Adrenal gland (tissue), 12 donors: Measurements from ENCODE around the gene BACE2. TPM values are rescaled to one million over a fixed set of nuclear protein-coding genes. Genes with fewer than 3 reads are reported as not detected.

Experiments used
- DNase-seq, 7 donors: peaks; one replicate each; pipeline ENCODE4 v3.0.0-alpha.2; 2019 to 2020
- H3K27ac ChIP-seq, 5 donors: fragments of 200-600 bp; sonication (generic) in 4 of 5; 1 replicate in 3 of 5; 2 replicates in 2 of 5; pipeline versions ENCODE4 v1.5.1 to v1.8.0; 2016 to 2020; ENCODE audit warnings: mild to moderate bottlenecking in 1 of 5
- H3K27me3 ChIP-seq: fragments of 200-600 bp; 2 replicates; pipeline ENCODE4 v1.8.0; 2021
- H3K36me3 ChIP-seq, 2 donors: fragments of 200-600 bp; replicated peaks in 1 of 2; 1 replicate in 1 of 2; 2 replicates in 1 of 2; pipeline versions ENCODE4 v1.5.1 to v1.8.0; 2018 to 2022
- H3K4me1 ChIP-seq, 2 donors: fragments of 200-600 bp; replicated peaks in 1 of 2; 1 replicate in 1 of 2; 2 replicates in 1 of 2; pipeline versions ENCODE4 v1.5.1 to v1.8.0; 2018 to 2021
- H3K4me3 ChIP-seq, 4 donors: fragments of 200-600 bp; sonication (generic) in 3 of 4; one replicate each; pipeline ENCODE4 v1.5.1; 2016 to 2018
- H3K9me3 ChIP-seq, 3 donors: fragments of 200-600 bp; sonication (generic) in 1 of 3; replicated peaks in 1 of 3; 1 replicate in 2 of 3; 2 replicates in 1 of 3; pipeline versions ENCODE4 v1.5.1 to v1.8.0; 2016 to 2021
- CTCF ChIP-seq, 6 experiments: fragments of 450-650 bp in 4 of 6; fragments of 200-600 bp in 2 of 6; sonication (generic) in 1 of 6; IDR thresholded peaks; 1 replicate in 5 of 6; 2 replicates in 1 of 6; pipeline versions ENCODE4 v1.5.1 to v1.8.0; 2016 to 2021; ENCODE audit warnings: antibody characterized with exemption in 6 of 6, mild to moderate bottlenecking in 2 of 6, moderate library complexity in 1 of 6
- POLR2A ChIP-seq, 2 donors: fragments of 450-650 bp; IDR thresholded peaks; one replicate each; pipeline ENCODE4 v1.6.1; 2017; ENCODE audit warnings: antibody characterized with exemption in 2 of 2, mild to moderate bottlenecking in 2 of 2, moderate library complexity in 1 of 2
- WGBS, 4 donors: extraction: QIAGEN DNeasy Blood & Tissue Kit in 2 of 4; methylation state at CpG; one replicate each; pipeline versions ENCODE4 v1.1.5 to v1.1.7; 2013 to 2017; 5-methylcytosine and 5-hydroxymethylcytosine counted together
- intact Hi-C, 2 donors: fragments of 100-400 bp; cut with DNase I; formaldehyde crosslinking; loops; one replicate each; pipeline versions ENCODE4 v1.14.1 to v1.15.0; 2022 to 2023
- polyA plus RNA-seq, 3 donors: library from polyadenylated mRNA; stranded (reverse); fragments of 200-250 nt in 2 of 3; fragments of 350-450 nt in 1 of 3; fragmentation: Illumina TruSeq in 1 of 3; extraction: RNeasy Lipid Tissue Mini Kit (QIAGEN cat#74804) in 1 of 3; gene quantifications; one replicate each; pipeline ENCODE4 v1.2.3, GENCODE V29; 2013 to 2014
- total RNA-seq, 9 donors: library from RNA; depleted of rRNA in 4 of 9; stranded (reverse); fragments of >200 nt in 4 of 9; fragments of 120-200 nt in 1 of 9; fragmentation: NEBNext Ultra II Directional in 1 of 9; extraction: Animal tissue kit (Norgen Biotek cat#: 25700) in 1 of 9; gene quantifications; one replicate each; pipeline versions ENCODE4 v1.1.0 to v1.2.4, GENCODE V29; 2013 to 2023
- donor health status: healthy with polysubstance abuse.
- donor health status: Bipolar disorder and iron deficiency.
- donor health status: DM: yes; HTN: yes; CAD: no.
- donor health status: DM: no; HTN: no; CAD: no.
- donor health status: DM: no; HTN: no; CAD: no.
- donor health status: DM: yes; HTN: yes; CAD: no.

BACE2 gene
- total and polyA plus RNA-seq, 12 donors: 3.9 to 24.4 (median 13.8) TPM

GRCh38 chr21:41282412-41282811 is 114.5 kb downstream of the BACE2 start:
- 36 to 55% (median 43%) methylated on average over 3 of the region's 3 CpGs for WGBS, 4 donors

GRCh38 chr21:41283211-41283818 is 115.4 kb downstream of the BACE2 start:
- Histone ChIP-seq H3K4me3 (no peak overlapping the region), H3K27ac (no peak overlapping the region), H3K9me3 (no peaks in the 10 kb centered on the region), H3K36me3 (no peaks in the 10 kb centered on the region), H3K27me3 (peaks cover 6% of the 10 kb centered on the region), H3K4me1 (no peaks in the 10 kb centered on the region)
- no peak for TF ChIP-seq POLR2A (IDR thresholded peaks at IDR 0.05)
- TF ChIP-seq CTCF (IDR thresholded peaks at IDR 0.05): peak; percentile 38 to 86 (median 78)
- DNase-seq: peak; percentile 41 to 79 (median 56)
- intact Hi-C loops: loop anchor here (2.0 to 5.0 kb wide), 2 partner anchors 177 to 184 kb away; no protein-coding TSS in a partner anchor
- 14 to 17% (median 15%) methylated on average over 8 of the region's 8 CpGs for WGBS, 4 donors

More at GRCh38 chr21:41282412-41282811, 114.5 kb downstream of the BACE2 start:
- Histone ChIP-seq H3K36me3 (no peaks in the 10 kb centered on the region), H3K4me3 (no peak overlapping the region), H3K27me3 (peaks cover 6% of the 10 kb centered on the region), H3K9me3 (no peaks in the 10 kb centered on the region), H3K27ac (no peak overlapping the region), H3K4me1 (no peaks in the 10 kb centered on the region)
- no peak for TF ChIP-seq POLR2A (IDR thresholded peaks at IDR 0.05)
- no peak for TF ChIP-seq CTCF (IDR thresholded peaks at IDR 0.05)
- DNase-seq: no peak
- intact Hi-C loops: loop anchor here (2.0 to 5.0 kb wide), 2 partner anchors 178 to 185 kb away; no protein-coding TSS in a partner anchor

DNA sequence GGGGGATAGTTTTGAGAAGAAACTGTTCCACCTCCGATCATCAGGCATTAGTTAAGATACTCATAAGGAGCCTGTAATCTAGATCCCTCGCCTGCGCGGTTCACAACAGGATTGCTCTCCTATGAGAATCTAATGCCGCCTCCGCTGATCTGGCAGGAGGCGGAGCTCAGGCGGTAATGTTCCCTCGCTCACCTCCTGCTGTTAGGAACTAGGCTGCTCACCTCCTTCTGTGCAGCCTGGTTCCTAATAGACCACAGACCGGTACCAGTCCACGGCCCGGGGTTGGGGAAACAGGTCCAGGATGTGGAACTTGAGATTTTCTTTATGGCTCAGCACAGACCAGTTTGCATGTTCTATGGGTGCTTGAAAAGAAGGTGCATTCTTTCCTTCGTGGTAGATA is 121.5 kb downstream of the BACE2 start:
- H3K27me3 ChIP-seq: peaks cover 24% of the 10 kb centered on the region
- intact Hi-C loops: no loop called here
- no peak overlapping the region for H3K27ac ChIP-seq
- no peak for DNase-seq
- H3K4me1 ChIP-seq: no peaks in the 10 kb centered on the region
- no peaks in the 10 kb centered on the region for H3K36me3 ChIP-seq
- H3K9me3 ChIP-seq: no peaks in the 10 kb centered on the region
- TF ChIP-seq POLR2A (IDR thresholded peaks at IDR 0.05) (no peak), CTCF (IDR thresholded peaks at IDR 0.05) (no peak)
- WGBS, 4 donors: 73 to 92% (median 82%) methylated on average over 5 to 13 of the region's 13 CpGs
- H3K4me3 ChIP-seq: no peak overlapping the region

- WGBS, 4 donors: 54 to 70% (median 63%) methylated on average over 24 of the region's 24 CpGs
- intact Hi-C loops: no loop called here
- H3K27me3 ChIP-seq: peaks cover 24% of the 10 kb centered on the region
- H3K9me3 ChIP-seq: no peaks in the 10 kb centered on the region
- DNase-seq: no peak
- no peaks in the 10 kb centered on the region for H3K36me3 ChIP-seq
- TF ChIP-seq CTCF (IDR thresholded peaks at IDR 0.05) (no peak), POLR2A (IDR thresholded peaks at IDR 0.05) (no peak)
- no peak overlapping the region for H3K4me3 ChIP-seq
- H3K27ac ChIP-seq: no peak overlapping the region
- H3K4me1 ChIP-seq: no peaks in the 10 kb centered on the region
Measured at GRCh38 chr21:41290106-41290799, 122.3 kb downstream of the BACE2 start.
